Right renal cortex interstitium (tissue), 3 donors: ENCODE data around the gene CNTN2. TPM values are rescaled to one million over a fixed set of nuclear protein-coding genes. Genes with fewer than 3 reads are reported as not detected.

Source experiments
- DNase-seq, 3 donors: peaks; one replicate each; pipeline ENCODE4 v3.0.0-alpha.2; 2013; ENCODE audit warnings: low read depth in 3 of 3, low spot score in 2 of 3
- polyA plus RNA-seq, 3 donors: library from polyadenylated mRNA; unstranded; fragments of 120-200 nt; gene quantifications; one replicate each; pipeline ENCODE4 v1.2.1, GENCODE V29; 2013; ENCODE audit not compliant: insufficient read length in 3 of 3

Gene CNTN2
- polyA plus RNA-seq, 3 donors, result 0.39 to 0.69 (median 0.65) TPM

GRCh38 chr1:205017766-205018165 lies 25.2 kb upstream of the CNTN2 start:
- DNase-seq, result no peak

GRCh38 chr1:205018381-205018780 lies 24.6 kb upstream of the CNTN2 start:
- no peak for DNase-seq

GRCh38 chr1:205020466-205020865 lies 22.5 kb upstream of the CNTN2 start:
- DNase-seq, result no peak

GRCh38 chr1:205024679-205025078 lies 18.3 kb upstream of the CNTN2 start:
- no peak for DNase-seq

- DNase-seq, result no peak
Observed at GRCh38 chr1:205025239-205025638, 17.8 kb upstream of the CNTN2 start.

- no peak for DNase-seq
Observed at GRCh38 chr1:205026181-205026580, 16.8 kb upstream of the CNTN2 start.

- DNase-seq, result no peak
Observed at GRCh38 chr1:205028390-205028789, 14.6 kb upstream of the CNTN2 start.

- DNase-seq, result no peak
Observed at GRCh38 chr1:205028924-205029323, 14.1 kb upstream of the CNTN2 start.

GRCh38 chr1:205030241-205030640 lies 12.8 kb upstream of the CNTN2 start:
- no peak for DNase-seq

GRCh38 chr1:205030896-205031295 lies 12.1 kb upstream of the CNTN2 start:
- DNase-seq, result no peak

- no peak for DNase-seq
Observed at GRCh38 chr1:205032508-205032907, 10.5 kb upstream of the CNTN2 start.

GRCh38 chr1:205037539-205037938 lies 5.5 kb upstream of the CNTN2 start:
- DNase-seq, result no peak

- no peak for DNase-seq
Observed at GRCh38 chr1:205038132-205038786, 4.8 kb upstream of the CNTN2 start.

GRCh38 chr1:205041001-205041715 lies 1.9 kb upstream of the CNTN2 start:
- DNase-seq, result no peak

GRCh38 chr1:205041998-205042910 lies 758 bp upstream of the CNTN2 start:
- no peak for DNase-seq

- DNase-seq, result no peak
Observed at GRCh38 chr1:205043866-205044265, 854 bp downstream of the CNTN2 start.

- DNase-seq, result no peak
Observed at GRCh38 chr1:205044741-205045140, 1.7 kb downstream of the CNTN2 start.

GRCh38 chr1:205045146-205045545 lies 2.1 kb downstream of the CNTN2 start:
- no peak for DNase-seq

- DNase-seq, result no peak
Observed at GRCh38 chr1:205046870-205047269, 3.9 kb downstream of the CNTN2 start.

GRCh38 chr1:205047764-205048231 lies 4.8 kb downstream of the CNTN2 start:
- no peak for DNase-seq

- no peak for DNase-seq
Observed at GRCh38 chr1:205048382-205048781, 5.4 kb downstream of the CNTN2 start.
